Embryonic facial prominence (tissue), 1 donor: ENCODE measurements around the gene CHCHD1.
"Not testable (repeated sequence)": the region's sequence is repeated elsewhere in the genome, so short reads cannot be mapped to it uniquely, and the experiment has no call there.

Source experiments
- DNase-seq: peaks from one replicate; pipeline ENCODE4 v3.0.0-alpha.2; 2016; ENCODE audit errors: extremely low spot score

Gene CHCHD1

GRCh38 chr10:73810735-73811465 lies 29.1 kb downstream of the CHCHD1 start:
- DNase-seq, result no peak

GRCh38 chr10:73812657-73813056 lies 30.8 kb downstream of the CHCHD1 start:
- DNase-seq, result no peak

- no peak for DNase-seq
Observed at GRCh38 chr10:73813333-73813732, 31.5 kb downstream of the CHCHD1 start.

GRCh38 chr10:73814276-73814895 lies 32.5 kb downstream of the CHCHD1 start:
- DNase-seq, result no peak

GRCh38 chr10:73814896-73815718 lies 33.3 kb downstream of the CHCHD1 start:
- DNase-seq, result no peak

GRCh38 chr10:73815719-73816030 lies 33.8 kb downstream of the CHCHD1 start:
- DNase-seq, result no peak

GRCh38 chr10:73816917-73817729 lies 35.3 kb downstream of the CHCHD1 start:
- no peak for DNase-seq

GRCh38 chr10:73817826-73818225 lies 36.0 kb downstream of the CHCHD1 start:
- DNase-seq, result no peak

GRCh38 chr10:73818402-73818801 lies 36.6 kb downstream of the CHCHD1 start:
- DNase-seq, result no peak

GRCh38 chr10:73819081-73819480 lies 37.2 kb downstream of the CHCHD1 start:
- no peak for DNase-seq

GRCh38 chr10:73819513-73820093 lies 37.8 kb downstream of the CHCHD1 start:
- DNase-seq, result no peak

GRCh38 chr10:73823391-73823790 lies 41.5 kb downstream of the CHCHD1 start:
- DNase-seq, result no peak

GRCh38 chr10:73824146-73824725 lies 42.4 kb downstream of the CHCHD1 start:
- no peak for DNase-seq

GRCh38 chr10:73827346-73828089 lies 45.7 kb downstream of the CHCHD1 start:
- no peak for DNase-seq

GRCh38 chr10:73828161-73828560 lies 46.3 kb downstream of the CHCHD1 start:
- DNase-seq, result no peak

- DNase-seq, result not testable (repeated sequence)
Observed at GRCh38 chr10:73829090-73829489, 47.2 kb downstream of the CHCHD1 start.
